SK-N-DZ (cell line): ENCODE results near the gene TSPAN5.

ENCODE experiments used
- DNase-seq: peaks from one replicate; pipeline ENCODE4 v3.0.0-alpha.2; 2015; ENCODE audit warnings: low spot score

TSPAN5 gene

GRCh38 chr4:98673978-98674377, 15.6 kb upstream of the TSPAN5 start:
- DNase-seq: no peak

- DNase-seq: no peak
Observed at GRCh38 chr4:98673288-98673644, 14.9 kb upstream of the TSPAN5 start.

- DNase-seq: peak; percentile 89
Observed at GRCh38 chr4:98672583-98673287, 14.3 kb upstream of the TSPAN5 start.

- no peak for DNase-seq
Observed at GRCh38 chr4:98671131-98671530, 12.7 kb upstream of the TSPAN5 start.

GRCh38 chr4:98670186-98670585, 11.8 kb upstream of the TSPAN5 start:
- DNase-seq: no peak

- no peak for DNase-seq
Observed at GRCh38 chr4:98669577-98669976, 11.2 kb upstream of the TSPAN5 start.

- DNase-seq: no peak
Observed at GRCh38 chr4:98664959-98665358, 6.5 kb upstream of the TSPAN5 start.

- no peak for DNase-seq
Observed at GRCh38 chr4:98663226-98664006, 5.0 kb upstream of the TSPAN5 start.

- DNase-seq: no peak
Observed at GRCh38 chr4:98662626-98663225, 4.3 kb upstream of the TSPAN5 start.

GRCh38 chr4:98662055-98662453, 3.6 kb upstream of the TSPAN5 start:
- no peak for DNase-seq

- DNase-seq: no peak
Observed at GRCh38 chr4:98661371-98662054, 3.1 kb upstream of the TSPAN5 start.

- DNase-seq: no peak
Observed at GRCh38 chr4:98659741-98660462, 1.5 kb upstream of the TSPAN5 start.

- DNase-seq: no peak
Observed at GRCh38 chr4:98659106-98659592, 738 bp upstream of the TSPAN5 start.

GRCh38 chr4:98657531-98658286, 702 bp downstream of the TSPAN5 start:
- DNase-seq: peak; percentile 86

GRCh38 chr4:98656886-98657285, 1.5 kb downstream of the TSPAN5 start:
- DNase-seq: no peak

- no peak for DNase-seq
Observed at GRCh38 chr4:98656443-98656842, 2.0 kb downstream of the TSPAN5 start.

GRCh38 chr4:98653890-98654867, 4.2 kb downstream of the TSPAN5 start:
- DNase-seq: no peak

- DNase-seq: no peak
Observed at GRCh38 chr4:98652996-98653395, 5.4 kb downstream of the TSPAN5 start.

- DNase-seq: no peak
Observed at GRCh38 chr4:98648602-98649001, 9.8 kb downstream of the TSPAN5 start.
